Measurements from ENCODE around the gene SET. TPM values are rescaled to one million over a fixed set of nuclear protein-coding genes. Genes with fewer than 3 reads are reported as not detected.

SET gene
- total and polyA plus RNA-seq, 2 of the 13 experiments (the other 11 are each of a cell fraction or from before 2014, with no cell fraction given) = 94.2 to 611 TPM

DNA sequence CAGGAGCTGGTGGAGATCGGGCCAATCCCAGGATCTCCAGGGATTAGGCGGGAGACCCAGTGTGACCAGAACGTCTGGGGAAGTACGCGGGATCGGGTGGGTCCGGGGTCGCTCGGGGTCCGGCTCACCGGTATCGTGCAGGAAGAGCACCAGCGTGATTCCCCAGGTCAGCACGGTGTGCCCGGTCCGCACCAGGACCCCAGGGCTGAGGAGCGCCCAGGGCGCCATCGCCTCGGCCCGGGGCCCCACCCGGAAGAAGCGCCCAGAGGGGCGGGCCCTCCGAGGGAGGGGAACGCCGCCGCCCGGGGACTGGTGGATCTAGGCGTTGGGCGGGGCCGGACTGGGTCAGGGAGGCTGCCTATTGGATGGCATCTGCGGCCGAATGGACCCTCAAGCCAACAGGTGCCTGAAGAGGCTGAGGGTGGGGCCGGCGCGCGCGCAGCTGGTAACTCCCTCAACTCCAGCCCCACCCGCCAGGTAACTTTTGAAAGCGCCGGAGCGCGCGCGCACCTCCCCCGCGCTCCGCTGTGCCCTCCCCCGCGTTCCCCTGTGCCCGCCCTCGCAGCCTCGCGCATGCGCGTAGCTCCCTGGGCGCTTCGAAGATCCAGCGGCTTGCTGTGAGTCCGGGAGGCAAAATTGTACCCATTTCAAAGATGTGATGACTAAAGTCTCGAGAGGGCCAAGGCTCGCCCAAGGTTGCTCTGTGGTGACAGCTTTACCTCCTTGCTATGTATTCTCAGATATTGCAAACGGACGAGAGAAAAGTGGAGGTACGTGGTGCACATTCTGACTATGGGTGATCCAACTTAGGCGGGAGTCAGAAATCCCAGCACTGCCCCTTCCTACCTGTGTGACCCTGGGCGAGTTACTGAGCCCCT lies 35.1 kb downstream of the SET start, which contains the start of gene ZDHHC12 (continued):
- TF ChIP-seq, protein P1, sequence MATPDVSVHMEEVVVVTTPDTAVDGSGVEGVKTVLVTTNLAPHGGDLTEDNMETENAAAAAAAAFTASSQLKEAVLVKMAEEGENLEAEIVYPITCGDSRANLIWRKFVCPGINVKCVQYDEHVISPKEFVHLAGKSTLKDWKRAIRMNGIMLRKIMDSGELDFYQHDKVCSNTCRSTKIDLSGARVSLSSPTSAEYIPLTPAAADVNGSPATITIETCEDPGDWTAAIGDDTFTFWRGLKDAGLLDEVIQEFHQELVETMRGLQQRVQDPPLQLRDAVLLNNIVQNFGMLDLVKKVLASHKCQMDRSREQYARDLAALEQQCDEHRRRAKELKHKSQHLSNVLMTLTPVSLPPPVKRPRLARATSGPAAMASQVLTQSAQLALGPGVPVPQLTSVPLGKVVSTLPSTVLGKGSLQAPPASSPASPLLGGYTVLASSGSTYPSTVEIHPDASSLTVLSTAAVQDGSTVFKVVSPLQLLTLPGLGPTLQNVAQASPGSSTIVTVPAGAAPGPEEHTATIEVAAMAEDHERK (CRISPR knock-in tag; IDR thresholded peaks at IDR 0.05; ENCODE audit: low read depth) = no peak; the same call in 1 of the 2 replicates
- TF ChIP-seq ZNF44 (CRISPR knock-in tag; IDR thresholded peaks at IDR 0.05) (peak; percentile 32; the same call in 1 of the 2 replicates), ELF4 (CRISPR knock-in tag; IDR thresholded peaks at IDR 0.05; ENCODE audit: borderline replicate concordance) (peak; percentile 35; the same call in 1 of the 2 replicates), MYNN (CRISPR knock-in tag; IDR thresholded peaks at IDR 0.05; ENCODE audit: low read depth) (no peak), NBN (conservative IDR thresholded peaks at IDR 0.05) (no peak), ZNF614 (CRISPR knock-in tag; IDR thresholded peaks at IDR 0.05; ENCODE audit: borderline replicate concordance) (0 out of 2 replicates have a peak, but pooled peaks have one; percentile 34), YEATS2 (CRISPR knock-in tag; IDR thresholded peaks at IDR 0.05; ENCODE audit: borderline replicate concordance) (peak; percentile 88), ZNF550 (CRISPR knock-in tag; IDR thresholded peaks at IDR 0.05; ENCODE audit: borderline replicate concordance) (no peak), CAMTA2 (CRISPR knock-in tag; IDR thresholded peaks at IDR 0.05; ENCODE audit: borderline replicate concordance) (no peak), ZBTB1 (CRISPR knock-in tag; IDR thresholded peaks at IDR 0.05; ENCODE audit: borderline replicate concordance) (no peak)
- TF ChIP-seq, protein P2, sequence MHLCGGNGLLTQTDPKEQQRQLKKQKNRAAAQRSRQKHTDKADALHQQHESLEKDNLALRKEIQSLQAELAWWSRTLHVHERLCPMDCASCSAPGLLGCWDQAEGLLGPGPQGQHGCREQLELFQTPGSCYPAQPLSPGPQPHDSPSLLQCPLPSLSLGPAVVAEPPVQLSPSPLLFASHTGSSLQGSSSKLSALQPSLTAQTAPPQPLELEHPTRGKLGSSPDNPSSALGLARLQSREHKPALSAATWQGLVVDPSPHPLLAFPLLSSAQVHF (CRISPR knock-in tag; IDR thresholded peaks at IDR 0.05) = no peak
- TF ChIP-seq, protein P3, sequence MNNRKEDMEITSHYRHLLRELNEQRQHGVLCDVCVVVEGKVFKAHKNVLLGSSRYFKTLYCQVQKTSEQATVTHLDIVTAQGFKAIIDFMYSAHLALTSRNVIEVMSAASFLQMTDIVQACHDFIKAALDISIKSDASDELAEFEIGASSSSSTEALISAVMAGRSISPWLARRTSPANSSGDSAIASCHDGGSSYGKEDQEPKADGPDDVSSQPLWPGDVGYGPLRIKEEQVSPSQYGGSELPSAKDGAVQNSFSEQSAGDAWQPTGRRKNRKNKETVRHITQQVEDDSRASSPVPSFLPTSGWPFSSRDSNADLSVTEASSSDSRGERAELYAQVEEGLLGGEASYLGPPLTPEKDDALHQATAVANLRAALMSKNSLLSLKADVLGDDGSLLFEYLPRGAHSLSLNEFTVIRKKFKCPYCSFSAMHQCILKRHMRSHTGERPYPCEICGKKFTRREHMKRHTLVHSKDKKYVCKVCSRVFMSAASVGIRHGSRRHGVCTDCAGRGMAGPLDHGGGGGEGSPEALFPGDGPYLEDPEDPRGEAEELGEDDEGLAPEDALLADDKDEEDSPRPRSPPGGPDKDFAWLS (CRISPR knock-in tag; IDR thresholded peaks at IDR 0.05; ENCODE audit: borderline replicate concordance) = no peak
- TF ChIP-seq, protein P4, sequence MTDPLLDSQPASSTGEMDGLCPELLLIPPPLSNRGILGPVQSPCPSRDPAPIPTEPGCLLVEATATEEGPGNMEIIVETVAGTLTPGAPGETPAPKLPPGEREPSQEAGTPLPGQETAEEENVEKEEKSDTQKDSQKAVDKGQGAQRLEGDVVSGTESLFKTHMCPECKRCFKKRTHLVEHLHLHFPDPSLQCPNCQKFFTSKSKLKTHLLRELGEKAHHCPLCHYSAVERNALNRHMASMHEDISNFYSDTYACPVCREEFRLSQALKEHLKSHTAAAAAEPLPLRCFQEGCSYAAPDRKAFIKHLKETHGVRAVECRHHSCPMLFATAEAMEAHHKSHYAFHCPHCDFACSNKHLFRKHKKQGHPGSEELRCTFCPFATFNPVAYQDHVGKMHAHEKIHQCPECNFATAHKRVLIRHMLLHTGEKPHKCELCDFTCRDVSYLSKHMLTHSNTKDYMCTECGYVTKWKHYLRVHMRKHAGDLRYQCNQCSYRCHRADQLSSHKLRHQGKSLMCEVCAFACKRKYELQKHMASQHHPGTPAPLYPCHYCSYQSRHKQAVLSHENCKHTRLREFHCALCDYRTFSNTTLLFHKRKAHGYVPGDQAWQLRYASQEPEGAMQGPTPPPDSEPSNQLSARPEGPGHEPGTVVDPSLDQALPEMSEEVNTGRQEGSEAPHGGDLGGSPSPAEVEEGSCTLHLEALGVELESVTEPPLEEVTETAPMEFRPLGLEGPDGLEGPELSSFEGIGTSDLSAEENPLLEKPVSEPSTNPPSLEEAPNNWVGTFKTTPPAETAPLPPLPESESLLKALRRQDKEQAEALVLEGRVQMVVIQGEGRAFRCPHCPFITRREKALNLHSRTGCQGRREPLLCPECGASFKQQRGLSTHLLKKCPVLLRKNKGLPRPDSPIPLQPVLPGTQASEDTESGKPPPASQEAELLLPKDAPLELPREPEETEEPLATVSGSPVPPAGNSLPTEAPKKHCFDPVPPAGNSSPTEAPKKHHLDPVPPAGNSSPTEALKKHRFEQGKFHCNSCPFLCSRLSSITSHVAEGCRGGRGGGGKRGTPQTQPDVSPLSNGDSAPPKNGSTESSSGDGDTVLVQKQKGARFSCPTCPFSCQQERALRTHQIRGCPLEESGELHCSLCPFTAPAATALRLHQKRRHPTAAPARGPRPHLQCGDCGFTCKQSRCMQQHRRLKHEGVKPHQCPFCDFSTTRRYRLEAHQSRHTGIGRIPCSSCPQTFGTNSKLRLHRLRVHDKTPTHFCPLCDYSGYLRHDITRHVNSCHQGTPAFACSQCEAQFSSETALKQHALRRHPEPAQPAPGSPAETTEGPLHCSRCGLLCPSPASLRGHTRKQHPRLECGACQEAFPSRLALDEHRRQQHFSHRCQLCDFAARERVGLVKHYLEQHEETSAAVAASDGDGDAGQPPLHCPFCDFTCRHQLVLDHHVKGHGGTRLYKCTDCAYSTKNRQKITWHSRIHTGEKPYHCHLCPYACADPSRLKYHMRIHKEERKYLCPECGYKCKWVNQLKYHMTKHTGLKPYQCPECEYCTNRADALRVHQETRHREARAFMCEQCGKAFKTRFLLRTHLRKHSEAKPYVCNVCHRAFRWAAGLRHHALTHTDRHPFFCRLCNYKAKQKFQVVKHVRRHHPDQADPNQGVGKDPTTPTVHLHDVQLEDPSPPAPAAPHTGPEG (CRISPR knock-in tag; IDR thresholded peaks at IDR 0.05) = no peak
- TF ChIP-seq, protein P5, sequence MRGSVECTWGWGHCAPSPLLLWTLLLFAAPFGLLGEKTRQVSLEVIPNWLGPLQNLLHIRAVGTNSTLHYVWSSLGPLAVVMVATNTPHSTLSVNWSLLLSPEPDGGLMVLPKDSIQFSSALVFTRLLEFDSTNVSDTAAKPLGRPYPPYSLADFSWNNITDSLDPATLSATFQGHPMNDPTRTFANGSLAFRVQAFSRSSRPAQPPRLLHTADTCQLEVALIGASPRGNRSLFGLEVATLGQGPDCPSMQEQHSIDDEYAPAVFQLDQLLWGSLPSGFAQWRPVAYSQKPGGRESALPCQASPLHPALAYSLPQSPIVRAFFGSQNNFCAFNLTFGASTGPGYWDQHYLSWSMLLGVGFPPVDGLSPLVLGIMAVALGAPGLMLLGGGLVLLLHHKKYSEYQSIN (CRISPR knock-in tag; IDR thresholded peaks at IDR 0.05; ENCODE audit: borderline replicate concordance) = no peak
